HepG2 (cell line): ENCODE results near the gene GRID1. TPM values are rescaled to one million over a fixed set of nuclear protein-coding genes. Genes with fewer than 3 reads are reported as not detected.

Source experiments
- ATAC-seq: fragments of 200-7000 bp; cut with Tn5 transposase; 3 replicates; pipeline ENCODE4 v1.9.1; 2020; ENCODE audit warnings: mild to moderate bottlenecking, moderate library complexity
- BruUV-seq: library from RNA; stranded (reverse); fragments of 400-500 nt; replicated peaks from 2 replicates; lab custom pipeline; 2021; lab: Mats Ljungman, UMichigan
- CTCF ChIA-PET: fragments of 300-600 bp; formaldehyde crosslinking; extraction: SDS; loops from one replicate; lab custom pipeline; 2021; ENCODE audit warnings: low total read pairs, inconsistent platforms, low intra/inter-chr PET ratio; lab: Yijun Ruan, JAX
- POLR2A ChIA-PET: fragments of 350-600 bp; sonication (Branson Sonifier 250); formaldehyde crosslinking; loops from one replicate; lab custom pipeline; 2020; ENCODE audit warnings: antibody characterized with exemption, inconsistent platforms; lab: Yijun Ruan, JAX
- DNase-seq: peaks from one replicate; pipeline ENCODE4 v3.0.0-alpha.2; 2015; ENCODE audit warnings: low spot score
- FAIRE-seq: peaks from 3 replicates; lab custom pipeline; 2011; peaks lifted over from hg19 to GRCh38; lab: Jason Lieb, UNC
- H2AFZ ChIP-seq: one replicate; pipeline ENCODE4 v1.6.1; 2011; ENCODE audit warnings: low read length, inconsistent platforms
- H3K27ac ChIP-seq: fragments of 300-600 bp; 3 replicates; pipeline ENCODE4 v1.8.0; 2011; ENCODE audit warnings: mixed run types, mild to moderate bottlenecking, mixed read lengths, low read length, inconsistent platforms; ENCODE audit not compliant: insufficient read depth; ENCODE audit errors: extremely low read length
- H3K27me3 ChIP-seq, 2 experiments: fragments of 200-600 bp in 1 of 2; 2 replicates in 1 of 2; 3 replicates in 1 of 2; pipeline versions ENCODE4 v1.6.0 to v1.8.0; 2011; ENCODE audit warnings: low read length in 2 of 2, mild to moderate bottlenecking in 2 of 2, moderate library complexity in 2 of 2, inconsistent platforms in 1 of 2; ENCODE audit not compliant: insufficient read depth in 2 of 2, control insufficient read depth in 1 of 2
- H3K36me3 ChIP-seq, 2 experiments: fragments of 200-600 bp in 1 of 2; replicated peaks in 1 of 2; 2 replicates in 1 of 2; 3 replicates in 1 of 2; pipeline versions ENCODE4 v1.5.1 to v1.8.0; 2011; ENCODE audit warnings: low read length in 2 of 2, inconsistent platforms in 1 of 2; ENCODE audit not compliant: insufficient read depth in 2 of 2, control insufficient read depth in 1 of 2
- H3K4me1 ChIP-seq: 2 replicates; pipeline ENCODE4 v1.5.1; 2012; ENCODE audit warnings: low read length, inconsistent platforms; ENCODE audit not compliant: insufficient read depth
- H3K4me2 ChIP-seq: 2 replicates; pipeline ENCODE4 v1.6.0; 2011; ENCODE audit warnings: low read depth, low read length, inconsistent platforms
- H3K4me3 ChIP-seq, 3 experiments: fragments of 200-600 bp in 1 of 3; sonication (generic), shearing (Covaris generic) in 1 of 3; replicated peaks in 1 of 3; 2 replicates each; pipeline ENCODE4 v1.5.1; 2011 to 2016; ENCODE audit warnings: low read length in 3 of 3, inconsistent platforms in 2 of 3, low read depth in 2 of 3, mild to moderate bottlenecking in 2 of 3, control low read depth in 1 of 3, mixed read lengths in 1 of 3; ENCODE audit not compliant: insufficient read depth in 1 of 3
- H3K79me2 ChIP-seq: one replicate; pipeline ENCODE4 v1.6.1; 2011; ENCODE audit warnings: low read length, inconsistent platforms; ENCODE audit not compliant: insufficient read depth
- H3K9ac ChIP-seq: 2 replicates; pipeline ENCODE4 v1.6.0; 2011; ENCODE audit warnings: mild to moderate bottlenecking, low read depth, low read length, inconsistent platforms; ENCODE audit not compliant: insufficient read depth
- H3K9me3 ChIP-seq: 2 replicates; pipeline ENCODE4 v1.5.1; 2012; ENCODE audit warnings: mild to moderate bottlenecking, low read length
- H4K20me1 ChIP-seq: 2 replicates; pipeline ENCODE4 v1.6.0; 2011; ENCODE audit warnings: inconsistent platforms, mild to moderate bottlenecking, low read length, moderate library complexity; ENCODE audit not compliant: insufficient read depth
- AFF4 ChIP-seq: sonication (generic); formaldehyde crosslinking; IDR thresholded peaks from 2 replicates; pipeline ENCODE4 v1.4.0; 2020; ENCODE audit warnings: missing genetic modification reagents
- AHDC1 ChIP-seq: sonication (generic); formaldehyde crosslinking; IDR thresholded peaks from 2 replicates; pipeline ENCODE4 v1.5.1; 2020; ENCODE audit warnings: mild to moderate bottlenecking, missing genetic modification reagents, borderline replicate concordance
- AKAP8 ChIP-seq: sonication (generic); formaldehyde crosslinking; IDR thresholded peaks from 2 replicates; pipeline ENCODE4 v1.5.1; 2020; ENCODE audit warnings: mild to moderate bottlenecking, missing genetic modification reagents
- ARID4A ChIP-seq: sonication (generic); formaldehyde crosslinking; IDR thresholded peaks from 2 replicates; pipeline ENCODE4 v1.5.0; 2020; ENCODE audit warnings: mild to moderate bottlenecking, missing genetic modification reagents, borderline replicate concordance
- DNMT1 ChIP-seq: sonication (generic); formaldehyde crosslinking; IDR thresholded peaks from 2 replicates; pipeline ENCODE4 v1.5.1; 2020; ENCODE audit warnings: mild to moderate bottlenecking, missing genetic modification reagents
- DRAP1 ChIP-seq: IDR thresholded peaks from 2 replicates; pipeline ENCODE4 v1.6.1; 2016; ENCODE audit warnings: missing genetic modification reagents, missing compliant biosample characterization
- MEIS1 ChIP-seq: sonication (generic); formaldehyde crosslinking; IDR thresholded peaks from 2 replicates; pipeline ENCODE4 v1.9.0; 2021; ENCODE audit warnings: mild to moderate bottlenecking, missing genetic modification reagents, moderate library complexity, borderline replicate concordance
- MIER2 ChIP-seq: IDR thresholded peaks from 2 replicates; pipeline ENCODE4 v1.6.1; 2016; ENCODE audit warnings: missing biosample characterization, missing genetic modification reagents
- SMC3 ChIP-seq: IDR thresholded peaks from 2 replicates; pipeline ENCODE4 v1.6.1; 2011; ENCODE audit warnings: low read length, improper control_type of control experiment
- TBX3 ChIP-seq: fragments of 450-650 bp; IDR thresholded peaks from 2 replicates; pipeline ENCODE4 v1.6.1; 2017; ENCODE audit warnings: antibody characterized with exemption, mild to moderate bottlenecking, inconsistent platforms, borderline replicate concordance
- ZBTB38 ChIP-seq: sonication (generic); formaldehyde crosslinking; IDR thresholded peaks from 2 replicates; pipeline ENCODE4 v1.5.1; 2020; ENCODE audit warnings: mild to moderate bottlenecking, missing genetic modification reagents
- WGBS: methylation state at CpG from one replicate; pipeline ENCODE4 v1.1.6; 2017; ENCODE audit warnings: low lambda C conversion rate; 5-methylcytosine and 5-hydroxymethylcytosine counted together
- in situ Hi-C: cut with HindIII; loops from 2 replicates; pipeline ENCODE4 v1.10.0; 2017; ENCODE audit warnings: low pct_unique_long_range_greater_than_20kb; ENCODE audit not compliant: extremely low pct_ligation_motif_present
- intact Hi-C: fragments of 100-400 bp; cut with micrococcal nuclease; formaldehyde crosslinking; loops from one replicate; pipeline ENCODE4 v1.10.0; 2022; ENCODE audit not compliant: unreplicated experiment
- polyA plus RNA-seq, 8 experiments: library from polyadenylated mRNA; depleted of rRNA in 3 of 8; stranded (reverse) in 7 of 8; unstranded in 1 of 8; fragments of >200 nt; fragmentation: Illumina TruSeq in 4 of 8; extraction: Trizol in 4 of 8; gene quantifications; 2 replicates each; pipeline versions ENCODE4 v1.2.1 to v1.2.3, GENCODE V29; 2011 to 2016; ENCODE audit warnings: low read depth in 4 of 8, missing spikeins in 1 of 8, mixed read lengths in 1 of 8; ENCODE audit not compliant: insufficient read depth in 1 of 8
- total RNA-seq, 5 experiments: library from RNA; depleted of rRNA; stranded (reverse); fragments of >200 nt; fragmentation: Illumina TruSeq; extraction: Trizol; gene quantifications; 2 replicates each; pipeline ENCODE4 v1.2.3, GENCODE V29; 2016; ENCODE audit warnings: low read depth in 1 of 5

Gene GRID1
- total and polyA plus RNA-seq, 2 of the 13 experiments (the other 11 are each of a cell fraction or from before 2014, with no cell fraction given) = 0.05 TPM; not detected in 1

GRCh38 chr10:86162036-86162435 lies 204.6 kb downstream of the GRID1 start:
- Histone ChIP-seq H3K36me3 (no peaks in the 10 kb centered on the region), H3K9me3 (no peaks in the 10 kb centered on the region), H3K4me3 (no peak overlapping the region), H3K9ac (no peak overlapping the region), H3K27ac (no peak overlapping the region), H4K20me1 (no peaks in the 10 kb centered on the region), H3K4me2 (no peak overlapping the region), H3K4me1 (peaks cover 25% of the 10 kb centered on the region), H3K79me2 (no peaks in the 10 kb centered on the region), H3K27me3 (peaks cover 0 to 3% of the 10 kb centered on the region in 2 experiments; a peak in 1 of 5 replicates), H2AFZ (no peak overlapping the region)
- FAIRE-seq = no peak
- no peak for ATAC-seq
- in situ Hi-C loops (no loop called here), intact Hi-C loops (no loop called here)
- no TSS peak for BruUV-seq
- ChIA-PET CTCF (no interaction called here), POLR2A (no interaction called here)
- WGBS = 30% methylated on average over 2 of the region's 2 CpGs
- no peak for DNase-seq
- no peak for TF ChIP-seq ZBTB38 (CRISPR knock-in tag)
- no peak for TF ChIP-seq DRAP1 (CRISPR knock-in tag)
- no peak for TF ChIP-seq MEIS1
- TF ChIP-seq AHDC1 = no peak
- no peak for TF ChIP-seq AKAP8 (CRISPR knock-in tag)
- no peak for TF ChIP-seq SMC3
- no peak for TF ChIP-seq ARID4A (CRISPR knock-in tag)
- TF ChIP-seq DNMT1 = no peak
- TF ChIP-seq MIER2 (CRISPR knock-in tag) = no peak
- TF ChIP-seq AFF4 (CRISPR knock-in tag) = no peak
- no peak for TF ChIP-seq TBX3
